HCT116 (cell line): ENCODE results near the gene FTSJ3. TPM values are rescaled to one million over a fixed set of nuclear protein-coding genes. Genes with fewer than 3 reads are reported as not detected.

Experiments
- ATAC-seq: fragments of 200-7000 bp; cut with Tn5 transposase; 2 replicates; pipeline ENCODE4 v1.9.1; 2020; ENCODE audit warnings: mild to moderate bottlenecking, moderate library complexity
- Bru-seq: library from RNA; stranded (reverse); fragments of 400-500 nt; gene quantifications from one replicate; lab custom pipeline; 2021; lab: Mats Ljungman, UMichigan
- BruChase-seq, 2 experiments: library from RNA; stranded (reverse); fragments of 400-500 nt; gene quantifications; one replicate each; lab custom pipeline; 2021; lab: Mats Ljungman, UMichigan
- BruUV-seq: library from RNA; stranded (reverse); fragments of 400-500 nt; replicated peaks from 2 replicates; lab custom pipeline; 2021; lab: Mats Ljungman, UMichigan
- CTCF ChIA-PET: fragments of 300-600 bp; sonication (Branson Sonifier 250); formaldehyde crosslinking; loops from one replicate; lab custom pipeline; 2021; ENCODE audit warnings: antibody characterized with exemption; lab: Charles Lee
- POLR2A ChIA-PET: fragments of 300-600, 350-600 bp; sonication (Branson Sonifier 250); formaldehyde crosslinking; loops from one replicate; lab custom pipeline; 2021; ENCODE audit warnings: antibody characterized with exemption; lab: Charles Lee
- RAD21 ChIA-PET, 2 experiments: fragments of 300-600 bp; sonication (Branson Sonifier 250); formaldehyde crosslinking; loops; one replicate each; lab custom pipeline; 2023; ENCODE audit warnings: low total read pairs in 2 of 2; ENCODE audit not compliant: uncharacterized antibody in 2 of 2, unreplicated experiment in 2 of 2, low non-redundant PET in 1 of 2; lab: Charles Lee
- DNase-seq: peaks from one replicate; pipeline ENCODE4 v3.0.0-alpha.2; 2010; ENCODE audit warnings: low read depth, low spot score
- H2AFZ ChIP-seq: fragments of 200-600 bp; shearing (Covaris generic), sonication (generic); 2 replicates; pipeline ENCODE4 v1.6.1; 2017; ENCODE audit warnings: low read depth, mixed run types, mixed read lengths, antibody characterized with exemption, low read length; ENCODE audit not compliant: poor library complexity, severe bottlenecking
- H3K27ac ChIP-seq: 2 replicates; pipeline ENCODE4 v1.5.1; 2012; ENCODE audit warnings: low read depth, low read length
- H3K27me3 ChIP-seq: fragments of 200-600 bp; sonication (generic); 2 replicates; pipeline ENCODE4 v1.6.1; 2016; ENCODE audit warnings: mixed run types, low read length, mixed read lengths; ENCODE audit not compliant: insufficient read depth
- H3K36me3 ChIP-seq, 2 experiments: fragments of 200-500 bp in 1 of 2; fragments of 200-600 bp in 1 of 2; sonication (Bioruptor generic) in 1 of 2; sonication (generic) in 1 of 2; 2 replicates each; pipeline versions ENCODE4 v1.5.1 to v1.6.1; 2014 to 2016; ENCODE audit warnings: low read length in 2 of 2, inconsistent platforms in 1 of 2, mixed read lengths in 1 of 2, mixed run types in 1 of 2; ENCODE audit not compliant: insufficient read depth in 2 of 2, control insufficient read depth in 1 of 2
- H3K4me1 ChIP-seq, 2 experiments: fragments of 200-600 bp in 1 of 2; sonication (generic) in 1 of 2; 2 replicates each; pipeline versions ENCODE4 v1.5.1 to v1.6.1; 2012 to 2017; ENCODE audit warnings: low read length in 2 of 2, inconsistent platforms in 1 of 2, mild to moderate bottlenecking in 1 of 2, mixed read lengths in 1 of 2, mixed run types in 1 of 2, moderate library complexity in 1 of 2; ENCODE audit not compliant: insufficient read depth in 2 of 2, control insufficient read depth in 1 of 2
- H3K4me2 ChIP-seq: fragments of 200-600 bp; sonication (generic); 2 replicates; pipeline ENCODE4 v1.6.1; 2017; ENCODE audit warnings: mixed run types, low read length, mixed read lengths
- H3K4me3 ChIP-seq, 2 experiments: fragments of 200-600 bp in 1 of 2; sonication (generic) in 1 of 2; replicated peaks in 1 of 2; 2 replicates each; pipeline ENCODE4 v1.5.1; 2011 to 2016; ENCODE audit warnings: low read length in 2 of 2, control low read depth in 1 of 2, low read depth in 1 of 2, mild to moderate bottlenecking in 1 of 2, mixed read lengths in 1 of 2, mixed run types in 1 of 2
- H3K79me2 ChIP-seq: fragments of 200-600 bp; sonication (generic); 2 replicates; pipeline ENCODE4 v1.6.1; 2017; ENCODE audit warnings: mild to moderate bottlenecking, mixed run types, low read length, moderate library complexity, mixed read lengths; ENCODE audit not compliant: insufficient read depth
- H3K9ac ChIP-seq: fragments of 200-600 bp; sonication (generic); 2 replicates; pipeline ENCODE4 v1.6.1; 2016; ENCODE audit warnings: low read length, mixed read lengths
- H3K9me2 ChIP-seq: fragments of 200-600 bp; sonication (generic), shearing (Covaris generic); 2 replicates; pipeline ENCODE4 v1.6.1; 2017; ENCODE audit warnings: mixed run types, mild to moderate bottlenecking, moderate library complexity; ENCODE audit not compliant: insufficient read depth
- H3K9me3 ChIP-seq, 2 experiments: fragments of 200-500 bp in 1 of 2; fragments of 200-600 bp in 1 of 2; sonication (Bioruptor generic) in 1 of 2; sonication (generic) in 1 of 2; 2 replicates each; pipeline ENCODE4 v1.6.1; 2014 to 2017; ENCODE audit warnings: low read length in 2 of 2, mixed read lengths in 2 of 2, inconsistent platforms in 1 of 2, low read depth in 1 of 2, mild to moderate bottlenecking in 1 of 2, mixed run types in 1 of 2, moderate library complexity in 1 of 2; ENCODE audit not compliant: control insufficient read depth in 1 of 2, insufficient read depth in 1 of 2
- H4K20me1 ChIP-seq: fragments of 200-600 bp; sonication (generic), shearing (Covaris generic); 2 replicates; pipeline ENCODE4 v1.6.1; 2017; ENCODE audit warnings: mixed run types, mild to moderate bottlenecking, moderate library complexity; ENCODE audit not compliant: insufficient read depth
- CBX3 ChIP-seq: IDR thresholded peaks from 2 replicates; pipeline ENCODE4 v1.6.1; 2012; ENCODE audit warnings: low read depth
- CEBPB ChIP-seq: IDR thresholded peaks from 2 replicates; pipeline ENCODE4 v1.6.1; 2012; ENCODE audit warnings: low read depth
- EGR1 ChIP-seq: IDR thresholded peaks from 2 replicates; pipeline ENCODE4 v1.6.1; 2012; ENCODE audit warnings: low read depth
- EZH2 ChIP-seq: fragments of 200-600 bp; sonication (generic); IDR thresholded peaks from 2 replicates; pipeline ENCODE4 v1.6.1; 2017; ENCODE audit warnings: antibody characterized with exemption, mixed run types
- EZH2phosphoT487 ChIP-seq: fragments of 200-600 bp; IDR thresholded peaks from 2 replicates; pipeline ENCODE4 v1.6.1; 2018; ENCODE audit warnings: antibody characterized with exemption, borderline replicate concordance
- POLR2A ChIP-seq: IDR thresholded peaks from 2 replicates; pipeline ENCODE4 v1.7.0; 2011; ENCODE audit warnings: borderline replicate concordance; ENCODE audit not compliant: insufficient read depth, insufficient read length; ENCODE audit errors: extremely low read depth
- POLR2AphosphoS5 ChIP-seq: IDR thresholded peaks from 2 replicates; pipeline ENCODE4 v1.6.1; 2011; ENCODE audit warnings: mild to moderate bottlenecking, low read depth, low read length, moderate library complexity
- SIN3A ChIP-seq: IDR thresholded peaks from 2 replicates; pipeline ENCODE4 v1.6.1; 2012; ENCODE audit warnings: low read depth
- SP1 ChIP-seq: IDR thresholded peaks from 2 replicates; pipeline ENCODE4 v1.6.1; 2012; ENCODE audit warnings: low read depth
- SRF ChIP-seq: IDR thresholded peaks from 2 replicates; pipeline ENCODE4 v1.6.1; 2012; ENCODE audit warnings: low read depth
- YY1 ChIP-seq: IDR thresholded peaks from 2 replicates; pipeline ENCODE4 v1.6.1; 2011; ENCODE audit warnings: low read length, low read depth, moderate library complexity, mild to moderate bottlenecking; ENCODE audit not compliant: insufficient replicate concordance; ENCODE audit errors: extremely low read depth
- ZNF274 ChIP-seq: fragments of 200-500 bp; sonication (Bioruptor generic); IDR thresholded peaks from 2 replicates; pipeline ENCODE4 v1.6.1; 2014; ENCODE audit warnings: mild to moderate bottlenecking, low read depth, low read length, inconsistent platforms
- intact Hi-C: fragments of 100-400 bp; cut with micrococcal nuclease; formaldehyde crosslinking; loops from 2 replicates; pipeline ENCODE4 v1.10.0; 2022
- long read RNA-seq: library from polyadenylated mRNA; unstranded; transcript quantifications from one replicate; pipeline ENCODE4 v2.0.0, GENCODE V29; 2021; ENCODE audit not compliant: unreplicated experiment
- polyA plus RNA-seq: library from polyadenylated mRNA; unstranded; fragments of >200 nt; gene quantifications from 2 replicates; pipeline ENCODE4 v1.2.1, GENCODE V29; 2012; ENCODE audit warnings: missing spikeins
- total RNA-seq: library from RNA; stranded (reverse); gene quantifications from one replicate; pipeline ENCODE4 v1.2.1, GENCODE V29; 2021; ENCODE audit not compliant: unreplicated experiment
- TF ChIP-seq, protein P1 (sequence below): IDR thresholded peaks from 2 replicates; pipeline ENCODE4 v1.6.1; 2012; ENCODE audit warnings: low read depth
- TF ChIP-seq, protein P2 (sequence below), 3 experiments: fragments of 200-600 bp in 1 of 3; sonication (generic) in 1 of 3; IDR thresholded peaks in 2 of 3; conservative IDR thresholded peaks in 1 of 3; 2 replicates each; pipeline ENCODE4 v1.5.1; 2012 to 2017; ENCODE audit warnings: low read depth in 2 of 3, low read length in 2 of 3, antibody characterized with exemption in 1 of 3, borderline replicate concordance in 1 of 3, control low read depth in 1 of 3, mild to moderate bottlenecking in 1 of 3, mixed read lengths in 1 of 3, mixed run types in 1 of 3, moderate library complexity in 1 of 3; ENCODE audit not compliant: insufficient read depth in 1 of 3
- TF ChIP-seq, protein P3 (sequence below): IDR thresholded peaks from 2 replicates; pipeline ENCODE4 v1.6.1; 2012

Gene FTSJ3, protein sequence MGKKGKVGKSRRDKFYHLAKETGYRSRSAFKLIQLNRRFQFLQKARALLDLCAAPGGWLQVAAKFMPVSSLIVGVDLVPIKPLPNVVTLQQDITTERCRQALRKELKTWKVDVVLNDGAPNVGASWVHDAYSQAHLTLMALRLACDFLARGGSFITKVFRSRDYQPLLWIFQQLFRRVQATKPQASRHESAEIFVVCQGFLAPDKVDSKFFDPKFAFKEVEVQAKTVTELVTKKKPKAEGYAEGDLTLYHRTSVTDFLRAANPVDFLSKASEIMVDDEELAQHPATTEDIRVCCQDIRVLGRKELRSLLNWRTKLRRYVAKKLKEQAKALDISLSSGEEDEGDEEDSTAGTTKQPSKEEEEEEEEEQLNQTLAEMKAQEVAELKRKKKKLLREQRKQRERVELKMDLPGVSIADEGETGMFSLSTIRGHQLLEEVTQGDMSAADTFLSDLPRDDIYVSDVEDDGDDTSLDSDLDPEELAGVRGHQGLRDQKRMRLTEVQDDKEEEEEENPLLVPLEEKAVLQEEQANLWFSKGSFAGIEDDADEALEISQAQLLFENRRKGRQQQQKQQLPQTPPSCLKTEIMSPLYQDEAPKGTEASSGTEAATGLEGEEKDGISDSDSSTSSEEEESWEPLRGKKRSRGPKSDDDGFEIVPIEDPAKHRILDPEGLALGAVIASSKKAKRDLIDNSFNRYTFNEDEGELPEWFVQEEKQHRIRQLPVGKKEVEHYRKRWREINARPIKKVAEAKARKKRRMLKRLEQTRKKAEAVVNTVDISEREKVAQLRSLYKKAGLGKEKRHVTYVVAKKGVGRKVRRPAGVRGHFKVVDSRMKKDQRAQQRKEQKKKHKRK
- total RNA-seq = 70.9 TPM
- polyA plus RNA-seq = 35.8 and 40.6 TPM in 2 replicates
- Bru-seq, nascent RNA = percentile 92 among the genes with signal in this experiment
- BruChase-seq, experiment 1, labeled RNA remaining after a 6-hour chase = percentile 97 among the genes with signal in this experiment
- percentile 96 among the genes with signal in this experiment for BruChase-seq, experiment 2, labeled RNA remaining after a 2-hour chase
- long read RNA-seq, transcript FTSJ3-201 (21 exons, 3,559 nt) = major isoform, 109 of 204 reads
- long read RNA-seq, partial matches to known transcripts = 70 of 204 reads
- long read RNA-seq, other reads (novel, unspliced or antisense) = 25 of 204 reads

DNA sequence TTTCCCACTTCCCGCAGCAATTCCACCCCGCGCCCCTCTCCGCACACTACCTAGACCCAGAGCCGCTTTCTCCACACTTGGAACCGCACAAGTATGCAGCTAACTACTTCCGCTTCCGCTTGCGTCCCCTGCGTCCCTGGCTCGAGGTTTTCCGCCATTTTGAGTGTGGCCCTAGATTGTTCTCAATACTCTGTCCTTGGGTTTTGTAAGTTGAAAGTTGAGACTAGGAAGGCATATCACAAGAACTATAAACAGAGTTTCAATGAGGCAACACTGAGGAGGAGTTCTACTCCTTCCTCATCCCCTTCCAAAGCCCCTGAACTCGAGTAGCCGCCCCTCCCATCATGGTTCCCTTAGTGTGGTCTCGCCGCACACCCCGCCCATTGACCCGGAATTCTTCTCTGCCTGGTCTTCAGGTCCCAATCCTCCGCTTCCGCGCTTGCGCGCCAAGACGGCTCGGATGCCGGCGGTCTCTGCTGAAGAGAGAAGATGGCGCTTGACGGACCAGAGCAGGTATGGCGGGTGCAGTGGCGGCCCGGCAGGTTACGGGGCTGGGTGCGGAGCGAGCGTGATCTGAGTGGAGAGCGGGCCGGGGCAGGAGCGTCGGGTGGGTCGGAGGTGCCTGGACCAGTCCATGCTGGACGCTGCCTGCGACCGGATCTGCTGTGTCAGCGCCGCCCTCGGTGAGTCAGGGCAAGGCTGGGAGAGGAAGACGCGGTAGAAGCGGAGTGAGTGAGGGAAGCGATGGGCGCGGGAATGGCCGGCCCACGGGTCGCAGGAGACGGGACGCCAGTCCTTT is at the start of gene FTSJ3, which contains the start of gene PSMC5:
TSS of gene FTSJ3 (minus strand) at position 662 of the 799 bp plus-strand sequence. CDS start 761 bp downstream, outside the sequence.
TSS of gene PSMC5 (plus strand) at position 430 of the 799 bp plus-strand sequence. CDS start at position 490, 60 bp downstream.
- DNase-seq = peak; percentile 98
- no TSS peak for BruUV-seq
- ATAC-seq = peak; percentile 89
- peaks cover 62 to 71% of the 10 kb centered on the region in 2 experiments; a peak in 3 of 4 replicates for H3K36me3 ChIP-seq
- H3K9me2 ChIP-seq = no peaks in the 10 kb centered on the region
- H3K27ac ChIP-seq = peak within 1 kb of the TSS; percentile 81
- H4K20me1 ChIP-seq = peaks cover 3% of the 10 kb centered on the region; the same call in 1 of the 2 replicates
- peaks cover 92% of the 10 kb centered on the region for H3K79me2 ChIP-seq
- intact Hi-C loops = loop anchor here (1.0 to 5.0 kb wide), 3 partner anchors 12 to 130 kb away; partner anchors contain the start of gene CCDC47
- peak within 1 kb of the TSS; percentile 50 for H2AFZ ChIP-seq
- ChIA-PET RAD21 (no interaction called here), CTCF (interaction anchor here (1.0 to 1.7 kb wide), 2 partner anchors 7 to 41 kb away, joined by 3 to 6 read pairs; no protein-coding TSS in a partner anchor), POLR2A (interaction anchor here (1.2 to 4.3 kb wide), 3 partner anchors 12 to 54 kb away, joined by 5 to 16 read pairs (median 7); partner anchors contain the start of genes CCDC47 and DDX42)
- H3K4me2 ChIP-seq = peak within 1 kb of the TSS; percentile 84
- peak within 1 kb of the TSS; percentile 81 to 85 for H3K4me3 ChIP-seq
- H3K9ac ChIP-seq = peak within 1 kb of the TSS; percentile 88
- H3K27me3 ChIP-seq = no peaks in the 10 kb centered on the region
- peaks cover 8 to 16% of the 10 kb centered on the region in 2 experiments for H3K4me1 ChIP-seq
- no peaks in the 10 kb centered on the region for H3K9me3 ChIP-seq
- TF ChIP-seq POLR2AphosphoS5 = peak; percentile 92
- no peak for TF ChIP-seq EZH2
- TF ChIP-seq EZH2phosphoT487 = no peak
- TF ChIP-seq, protein P1, sequence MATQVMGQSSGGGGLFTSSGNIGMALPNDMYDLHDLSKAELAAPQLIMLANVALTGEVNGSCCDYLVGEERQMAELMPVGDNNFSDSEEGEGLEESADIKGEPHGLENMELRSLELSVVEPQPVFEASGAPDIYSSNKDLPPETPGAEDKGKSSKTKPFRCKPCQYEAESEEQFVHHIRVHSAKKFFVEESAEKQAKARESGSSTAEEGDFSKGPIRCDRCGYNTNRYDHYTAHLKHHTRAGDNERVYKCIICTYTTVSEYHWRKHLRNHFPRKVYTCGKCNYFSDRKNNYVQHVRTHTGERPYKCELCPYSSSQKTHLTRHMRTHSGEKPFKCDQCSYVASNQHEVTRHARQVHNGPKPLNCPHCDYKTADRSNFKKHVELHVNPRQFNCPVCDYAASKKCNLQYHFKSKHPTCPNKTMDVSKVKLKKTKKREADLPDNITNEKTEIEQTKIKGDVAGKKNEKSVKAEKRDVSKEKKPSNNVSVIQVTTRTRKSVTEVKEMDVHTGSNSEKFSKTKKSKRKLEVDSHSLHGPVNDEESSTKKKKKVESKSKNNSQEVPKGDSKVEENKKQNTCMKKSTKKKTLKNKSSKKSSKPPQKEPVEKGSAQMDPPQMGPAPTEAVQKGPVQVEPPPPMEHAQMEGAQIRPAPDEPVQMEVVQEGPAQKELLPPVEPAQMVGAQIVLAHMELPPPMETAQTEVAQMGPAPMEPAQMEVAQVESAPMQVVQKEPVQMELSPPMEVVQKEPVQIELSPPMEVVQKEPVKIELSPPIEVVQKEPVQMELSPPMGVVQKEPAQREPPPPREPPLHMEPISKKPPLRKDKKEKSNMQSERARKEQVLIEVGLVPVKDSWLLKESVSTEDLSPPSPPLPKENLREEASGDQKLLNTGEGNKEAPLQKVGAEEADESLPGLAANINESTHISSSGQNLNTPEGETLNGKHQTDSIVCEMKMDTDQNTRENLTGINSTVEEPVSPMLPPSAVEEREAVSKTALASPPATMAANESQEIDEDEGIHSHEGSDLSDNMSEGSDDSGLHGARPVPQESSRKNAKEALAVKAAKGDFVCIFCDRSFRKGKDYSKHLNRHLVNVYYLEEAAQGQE = no peak
- TF ChIP-seq, protein P2, sequence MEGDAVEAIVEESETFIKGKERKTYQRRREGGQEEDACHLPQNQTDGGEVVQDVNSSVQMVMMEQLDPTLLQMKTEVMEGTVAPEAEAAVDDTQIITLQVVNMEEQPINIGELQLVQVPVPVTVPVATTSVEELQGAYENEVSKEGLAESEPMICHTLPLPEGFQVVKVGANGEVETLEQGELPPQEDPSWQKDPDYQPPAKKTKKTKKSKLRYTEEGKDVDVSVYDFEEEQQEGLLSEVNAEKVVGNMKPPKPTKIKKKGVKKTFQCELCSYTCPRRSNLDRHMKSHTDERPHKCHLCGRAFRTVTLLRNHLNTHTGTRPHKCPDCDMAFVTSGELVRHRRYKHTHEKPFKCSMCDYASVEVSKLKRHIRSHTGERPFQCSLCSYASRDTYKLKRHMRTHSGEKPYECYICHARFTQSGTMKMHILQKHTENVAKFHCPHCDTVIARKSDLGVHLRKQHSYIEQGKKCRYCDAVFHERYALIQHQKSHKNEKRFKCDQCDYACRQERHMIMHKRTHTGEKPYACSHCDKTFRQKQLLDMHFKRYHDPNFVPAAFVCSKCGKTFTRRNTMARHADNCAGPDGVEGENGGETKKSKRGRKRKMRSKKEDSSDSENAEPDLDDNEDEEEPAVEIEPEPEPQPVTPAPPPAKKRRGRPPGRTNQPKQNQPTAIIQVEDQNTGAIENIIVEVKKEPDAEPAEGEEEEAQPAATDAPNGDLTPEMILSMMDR (IDR thresholded peaks at IDR 0.05 in 2 of 3, conservative IDR thresholded peaks at IDR 0.05 in 1 of 3; ENCODE audit: borderline replicate concordance in 1 of 3, insufficient read depth in 1 of 3, low read depth in 2 of 3, low read length in 2 of 3) = peak in 2 of 3 experiments; percentile 35 to 53; a peak in 3 of 6 replicates
- peak; percentile 99 for TF ChIP-seq YY1
- TF ChIP-seq SRF = no peak
- peak; percentile 81 for TF ChIP-seq SP1
- no peak for TF ChIP-seq CBX3
- TF ChIP-seq, protein P3, sequence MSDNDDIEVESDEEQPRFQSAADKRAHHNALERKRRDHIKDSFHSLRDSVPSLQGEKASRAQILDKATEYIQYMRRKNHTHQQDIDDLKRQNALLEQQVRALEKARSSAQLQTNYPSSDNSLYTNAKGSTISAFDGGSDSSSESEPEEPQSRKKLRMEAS = peak; percentile 86
- no peak for TF ChIP-seq ZNF274
- TF ChIP-seq SIN3A = peak; percentile 96
- no peak for TF ChIP-seq CEBPB
- TF ChIP-seq POLR2A = peak; percentile 89
- TF ChIP-seq EGR1 = peak; percentile 97
